ENCODE measurements around the gene GAPVD1. TPM values are rescaled to one million over a fixed set of nuclear protein-coding genes. Genes with fewer than 3 reads are reported as not detected.

Gene GAPVD1
- total RNA-seq, 2 donors from 2014 or later = 34.4 to 50.1 TPM

- H3K27me3 ChIP-seq (replicated peaks; ENCODE audit: insufficient read depth) = no peaks in the 10 kb centered on the region
- intact Hi-C loops (cut with DNase I) = no loop called here
- no peaks in the 10 kb centered on the region for H3K4me1 ChIP-seq (replicated peaks)
- no peak overlapping the region for H3K4me3 ChIP-seq
- H3K27ac ChIP-seq = no peak overlapping the region
- TF ChIP-seq CTCF (IDR thresholded peaks at IDR 0.05) = no peak
- TF ChIP-seq POLR2A (IDR thresholded peaks at IDR 0.05) = no peak
- no peak for TF ChIP-seq POLR2AphosphoS5 (IDR thresholded peaks at IDR 0.05)
- H3K36me3 ChIP-seq = peaks cover 8 to 15% of the 10 kb centered on the region in 2 donors
- H3K9me3 ChIP-seq = no peaks in the 10 kb centered on the region
- DNase-seq (ENCODE audit: low spot score) = no peak
- 93% methylated on average over 3 of the region's 3 CpGs for WGBS
These were observed 94.4 kb downstream of the GAPVD1 start for GRCh38 chr9:125356032-125356431.

DNA sequence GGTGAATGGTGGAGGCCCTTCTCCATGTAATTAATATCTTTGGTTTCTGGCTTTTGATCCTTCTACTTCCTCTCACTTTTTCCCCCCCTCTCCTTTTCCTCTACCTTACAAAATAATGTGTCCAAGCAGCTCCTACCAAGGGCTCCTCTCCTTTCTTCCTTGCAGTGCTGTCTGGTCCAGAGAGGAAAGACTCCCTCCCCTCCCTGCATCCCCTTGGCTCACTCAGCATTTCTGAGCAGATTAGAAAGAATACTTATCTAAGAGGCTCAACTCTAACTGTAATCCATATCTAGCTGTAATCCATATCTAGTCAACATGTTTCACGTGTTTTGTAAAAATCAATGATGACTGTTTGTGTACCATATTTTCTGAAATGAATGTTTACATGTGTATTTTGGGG is 97.4 kb downstream of the GAPVD1 start:
- H3K4me1 ChIP-seq (replicated peaks) = no peaks in the 10 kb centered on the region
- H3K9me3 ChIP-seq = no peaks in the 10 kb centered on the region
- intact Hi-C loops (cut with DNase I) = no loop called here
- H3K4me3 ChIP-seq = no peak overlapping the region
- H3K27ac ChIP-seq = no peak overlapping the region
- no peak for TF ChIP-seq POLR2AphosphoS5 (IDR thresholded peaks at IDR 0.05)
- no peak for TF ChIP-seq POLR2A (IDR thresholded peaks at IDR 0.05)
- TF ChIP-seq CTCF (IDR thresholded peaks at IDR 0.05) = no peak
- no peaks in the 10 kb centered on the region for H3K27me3 ChIP-seq (replicated peaks; ENCODE audit: insufficient read depth)
- WGBS = 90% methylated on average over 1 of the region's 1 CpG
- H3K36me3 ChIP-seq = peaks cover 2 to 6% of the 10 kb centered on the region in 2 donors
- DNase-seq (ENCODE audit: low spot score) = no peak

- no peak for DNase-seq (ENCODE audit: low spot score)
- no peaks in the 10 kb centered on the region for H3K27me3 ChIP-seq (replicated peaks; ENCODE audit: insufficient read depth)
- 100% methylated on average over 2 of the region's 2 CpGs for WGBS
- TF ChIP-seq CTCF (IDR thresholded peaks at IDR 0.05) (no peak), POLR2A (IDR thresholded peaks at IDR 0.05) (no peak), POLR2AphosphoS5 (IDR thresholded peaks at IDR 0.05) (no peak)
- H3K4me1 ChIP-seq (replicated peaks) = no peaks in the 10 kb centered on the region
- no peaks in the 10 kb centered on the region for H3K9me3 ChIP-seq
- no peak overlapping the region for H3K4me3 ChIP-seq
- H3K27ac ChIP-seq = no peak overlapping the region
- intact Hi-C loops (cut with DNase I) = no loop called here
- H3K36me3 ChIP-seq = peaks cover 2 to 6% of the 10 kb centered on the region in 2 donors
These were observed 99.0 kb downstream of the GAPVD1 start for GRCh38 chr9:125360601-125361000.

- peaks cover 0 to 6% of the 10 kb centered on the region in 2 donors for H3K36me3 ChIP-seq
- DNase-seq (ENCODE audit: low spot score) = no peak
- H3K9me3 ChIP-seq = no peaks in the 10 kb centered on the region
- 79% methylated on average over 5 of the region's 5 CpGs for WGBS
- H3K27ac ChIP-seq = no peak overlapping the region
- TF ChIP-seq CTCF (IDR thresholded peaks at IDR 0.05) (no peak), POLR2A (IDR thresholded peaks at IDR 0.05) (no peak), POLR2AphosphoS5 (IDR thresholded peaks at IDR 0.05) (no peak)
- no peaks in the 10 kb centered on the region for H3K4me1 ChIP-seq (replicated peaks)
- H3K27me3 ChIP-seq (replicated peaks; ENCODE audit: insufficient read depth) = no peaks in the 10 kb centered on the region
- intact Hi-C loops (cut with DNase I) = no loop called here
- H3K4me3 ChIP-seq = no peak overlapping the region
These were observed 100.4 kb downstream of the GAPVD1 start for GRCh38 chr9:125361837-125362531.

- no peaks in the 10 kb centered on the region for H3K9me3 ChIP-seq
- no peaks in the 10 kb centered on the region for H3K4me1 ChIP-seq (replicated peaks)
- WGBS = 86% methylated on average over 5 of the region's 5 CpGs
- H3K36me3 ChIP-seq = no peaks in the 10 kb centered on the region
- intact Hi-C loops (cut with DNase I) = no loop called here
- H3K4me3 ChIP-seq = no peak overlapping the region
- TF ChIP-seq CTCF (IDR thresholded peaks at IDR 0.05) = no peak
- no peak for TF ChIP-seq POLR2A (IDR thresholded peaks at IDR 0.05)
- no peak for TF ChIP-seq POLR2AphosphoS5 (IDR thresholded peaks at IDR 0.05)
- no peaks in the 10 kb centered on the region for H3K27me3 ChIP-seq (replicated peaks; ENCODE audit: insufficient read depth)
- H3K27ac ChIP-seq = no peak overlapping the region
- no peak for DNase-seq (ENCODE audit: low spot score)
These were observed 105.0 kb downstream of the GAPVD1 start for GRCh38 chr9:125366676-125367075.
